Upper lobe of right lung (tissue), 1 donor: ENCODE measurements around the gene FAM222B. TPM values are rescaled to one million over a fixed set of nuclear protein-coding genes. Genes with fewer than 3 reads are reported as not detected.
"Not testable (repeated sequence)": the region's sequence is repeated elsewhere in the genome, so short reads cannot be mapped to it uniquely, and the experiment has no call there.

Source experiments
- ATAC-seq: fragments of 200-7000 bp; cut with Tn5 transposase; one replicate; pipeline ENCODE4 v1.9.1; 2020; ENCODE audit warnings: mild to moderate bottlenecking, moderate library complexity
- DNase-seq: peaks from one replicate; pipeline ENCODE4 v3.0.0-alpha.2; 2020
- H3K27ac ChIP-seq: fragments of 200-600 bp; one replicate; pipeline ENCODE4 v1.8.0; 2022
- H3K27me3 ChIP-seq: fragments of 200-600 bp; one replicate; pipeline ENCODE4 v1.8.0; 2022; ENCODE audit warnings: mild to moderate bottlenecking
- H3K36me3 ChIP-seq: fragments of 200-600 bp; one replicate; pipeline ENCODE4 v1.8.0; 2022
- H3K4me1 ChIP-seq: fragments of 200-600 bp; one replicate; pipeline ENCODE4 v1.8.0; 2022
- H3K4me3 ChIP-seq: fragments of 200-600 bp; one replicate; pipeline ENCODE4 v1.8.0; 2022; ENCODE audit warnings: mild to moderate bottlenecking
- H3K9me3 ChIP-seq: fragments of 200-600 bp; one replicate; pipeline ENCODE4 v1.8.0; 2022
- CTCF ChIP-seq: fragments of 200-600 bp; IDR thresholded peaks from one replicate; pipeline ENCODE4 v1.8.0; 2022; ENCODE audit warnings: antibody characterized with exemption
- intact Hi-C: fragments of 100-400 bp; cut with DNase I; formaldehyde crosslinking; loops from one replicate; pipeline ENCODE4 v1.11.0; 2022
- total RNA-seq: library from RNA; stranded (reverse); fragmentation: NEBNext Ultra II Directional; extraction: Animal tissue kit (Norgen Biotek cat#: 25700); gene quantifications from one replicate; pipeline ENCODE4 v1.2.1, GENCODE V29; 2021
- donor health status: DM: no; HTN: yes; CAD: no; lungs with severe emphysema.

Gene FAM222B
- total RNA-seq, 1 donor from 2014 or later, result 22.2 TPM

- peak within 1 kb of the TSS; percentile 90 for H3K4me3 ChIP-seq
- no peaks in the 10 kb centered on the region for H3K27me3 ChIP-seq
- H3K9me3 ChIP-seq, result no peaks in the 10 kb centered on the region
- ATAC-seq (peak; percentile 99), DNase-seq (peak; percentile 91)
- H3K27ac ChIP-seq, result peak within 1 kb of the TSS; percentile 84
- H3K36me3 ChIP-seq, result peaks cover 29% of the 10 kb centered on the region
- intact Hi-C loops, result no loop called here
- peaks cover 10% of the 10 kb centered on the region for H3K4me1 ChIP-seq
- no peak for TF ChIP-seq CTCF
Observed at GRCh38 chr17:28854457-28855335, 12.1 kb upstream of the FAM222B start, which contains the start of gene ERAL1. ERAL1 (plus strand) TSS chr17:28855016; CDS start chr17:28855035, 19 bp downstream.

GRCh38 chr17:28853295-28853694, 10.7 kb upstream of the FAM222B start:
- H3K36me3 ChIP-seq, result peaks cover 15% of the 10 kb centered on the region
- intact Hi-C loops, result no loop called here
- no peaks in the 10 kb centered on the region for H3K9me3 ChIP-seq
- peaks cover 10% of the 10 kb centered on the region for H3K4me1 ChIP-seq
- no peak for TF ChIP-seq CTCF
- no peak overlapping the region for H3K4me3 ChIP-seq
- no peak overlapping the region for H3K27ac ChIP-seq
- DNase-seq, result no peak
- no peaks in the 10 kb centered on the region for H3K27me3 ChIP-seq
- no peak for ATAC-seq

DNA sequence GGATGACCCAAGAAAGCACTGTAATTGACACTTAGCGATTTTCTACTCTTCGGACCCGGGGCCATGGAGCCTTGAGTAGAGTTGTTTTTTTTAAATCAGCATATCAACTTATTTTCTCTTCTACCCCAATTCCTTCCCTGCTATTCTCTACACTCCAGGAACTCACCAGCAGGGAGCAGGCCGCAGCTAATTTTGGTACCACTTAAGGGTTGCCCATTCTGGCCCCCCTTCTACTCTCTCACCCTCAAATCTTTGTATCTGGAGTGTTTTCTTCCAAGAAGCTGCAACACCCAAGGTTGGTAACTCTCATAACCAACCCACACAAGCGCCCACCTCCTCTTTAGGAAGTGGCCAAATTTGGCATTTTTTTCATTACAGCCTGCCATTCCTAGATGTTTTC, 6.7 kb upstream of the FAM222B start:
- H3K27ac ChIP-seq, result no peak overlapping the region
- DNase-seq (no peak), ATAC-seq (peak; percentile 41)
- intact Hi-C loops, result loop anchor here (10.0 kb wide), 1 partner anchor 56 kb away; the partner anchor contains the start of gene DHRS13
- no peaks in the 10 kb centered on the region for H3K9me3 ChIP-seq
- no peaks in the 10 kb centered on the region for H3K36me3 ChIP-seq
- TF ChIP-seq CTCF, result no peak
- peaks cover 3% of the 10 kb centered on the region for H3K4me1 ChIP-seq
- no peaks in the 10 kb centered on the region for H3K27me3 ChIP-seq
- no peak overlapping the region for H3K4me3 ChIP-seq

DNA sequence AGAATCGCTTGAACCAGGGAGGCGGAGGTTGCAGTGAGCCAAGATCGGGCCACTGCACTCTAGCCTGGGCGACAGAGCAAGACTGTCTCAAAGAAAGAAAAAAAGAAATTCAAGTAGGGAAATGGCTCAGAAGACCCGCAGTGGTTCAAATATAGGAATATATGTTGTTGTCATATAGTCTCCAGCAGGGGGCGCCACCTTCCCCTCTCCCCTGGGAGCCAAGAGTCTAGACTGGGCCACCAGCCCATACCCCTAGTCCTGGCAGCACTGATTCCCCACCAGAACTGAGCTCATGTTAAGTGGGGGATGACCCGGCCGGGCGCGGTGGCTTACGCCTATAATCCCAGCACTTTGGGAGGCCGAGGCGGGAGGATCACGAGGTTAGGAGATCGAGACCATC, 6.1 kb upstream of the FAM222B start:
- intact Hi-C loops, result loop anchor here (10.0 kb wide), 1 partner anchor 56 kb away; the partner anchor contains the start of gene DHRS13
- TF ChIP-seq CTCF, result peak; percentile 47
- DNase-seq, result peak; percentile 74
- H3K9me3 ChIP-seq, H3K4me3 ChIP-seq, H3K4me1 ChIP-seq, H3K27ac ChIP-seq, H3K27me3 ChIP-seq, H3K36me3 ChIP-seq: not testable (repeated sequence)
- ATAC-seq, result peak; percentile 87

DNA sequence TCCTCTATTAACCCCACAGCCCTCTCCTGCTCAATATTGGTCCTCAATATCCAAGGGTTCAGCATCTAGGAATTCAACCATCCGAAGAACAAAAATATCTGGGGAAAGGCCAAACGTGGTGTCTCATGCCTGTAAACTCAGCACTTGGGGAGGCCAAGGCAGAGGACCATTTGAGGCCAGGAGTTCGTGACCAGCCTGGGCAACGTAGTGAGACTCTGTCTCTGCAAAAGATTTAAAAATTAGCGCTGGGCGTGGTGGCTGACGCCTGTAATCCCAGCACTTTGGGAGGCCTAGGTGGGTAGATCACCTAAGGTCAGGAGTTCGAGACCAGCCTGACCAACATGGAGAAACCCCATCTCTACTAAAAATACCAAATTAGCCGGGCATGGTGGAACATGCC, 4.1 kb upstream of the FAM222B start:
- not testable (repeated sequence) for H3K27me3 ChIP-seq, H3K27ac ChIP-seq, H3K9me3 ChIP-seq, H3K4me1 ChIP-seq, DNase-seq, ATAC-seq, H3K4me3 ChIP-seq, H3K36me3 ChIP-seq
- intact Hi-C loops, result loop anchor here (10.0 kb wide), 1 partner anchor 58 kb away; the partner anchor contains the start of gene DHRS13

GRCh38 chr17:28846231-28846630, 3.6 kb upstream of the FAM222B start:
- intact Hi-C loops, result loop anchor here (10.0 kb wide), 1 partner anchor 59 kb away; the partner anchor contains the start of gene DHRS13

More at GRCh38 chr17:28846231-28846630, 3.6 kb upstream of the FAM222B start:
- no peak for TF ChIP-seq CTCF
- no peaks in the 10 kb centered on the region for H3K36me3 ChIP-seq
- peaks cover 4% of the 10 kb centered on the region for H3K4me1 ChIP-seq
- no peak for DNase-seq
- no peaks in the 10 kb centered on the region for H3K27me3 ChIP-seq
- ATAC-seq, result no peak
- no peak overlapping the region for H3K4me3 ChIP-seq
- no peaks in the 10 kb centered on the region for H3K9me3 ChIP-seq
- H3K27ac ChIP-seq, result no peak overlapping the region
